ENCODE data around the gene TH. TPM values are rescaled to one million over a fixed set of nuclear protein-coding genes. Genes with fewer than 3 reads are reported as not detected.
A peak's percentile ranks its signal among the peaks of the same experiment; 100 is the strongest.

The TH gene
- total RNA-seq, 1 donor: not detected

GRCh38 chr11:2204361-2205213 lies 33.0 kb upstream of the TH start:
- Histone ChIP-seq H3K27me3 (ENCODE audit: insufficient read depth, low read length) (peaks cover 5% of the 10 kb centered on the region), H2AFZ (ENCODE audit: low read length) (no peak overlapping the region), H3K4me2 (ENCODE audit: insufficient read depth, low read length) (no peak overlapping the region), H3K36me3 (ENCODE audit: insufficient read depth, low read length) (no peaks in the 10 kb centered on the region), H3K4me1 (ENCODE audit: insufficient read depth, low read length) (no peaks in the 10 kb centered on the region), H3K4me3 (ENCODE audit: insufficient read depth, low read length) (no peak overlapping the region), H4K20me1 (ENCODE audit: insufficient read depth, low read length) (no peaks in the 10 kb centered on the region), H3K27ac (ENCODE audit: low read depth, low read length) (no peak overlapping the region), H3K79me2 (ENCODE audit: insufficient read depth, low read length) (no peaks in the 10 kb centered on the region), H3K9me3 (ENCODE audit: low read depth, low read length) (peaks cover 2% of the 10 kb centered on the region)
- DNase-seq (ENCODE audit: insufficient read length, low spot score, missing footprints): peak; percentile 66
- TF ChIP-seq CTCF (IDR thresholded peaks at IDR 0.05; ENCODE audit: extremely low read depth, low read depth, low read length): no peak

- Histone ChIP-seq H3K36me3 (ENCODE audit: insufficient read depth, low read length) (no peaks in the 10 kb centered on the region), H3K4me3 (ENCODE audit: insufficient read depth, low read length) (no peak overlapping the region), H3K79me2 (ENCODE audit: insufficient read depth, low read length) (no peaks in the 10 kb centered on the region), H3K27me3 (ENCODE audit: insufficient read depth, low read length) (peaks cover 5% of the 10 kb centered on the region), H3K9me3 (ENCODE audit: low read depth, low read length) (peaks cover 2% of the 10 kb centered on the region), H4K20me1 (ENCODE audit: insufficient read depth, low read length) (no peaks in the 10 kb centered on the region), H3K27ac (ENCODE audit: low read depth, low read length) (no peak overlapping the region), H2AFZ (ENCODE audit: low read length) (no peak overlapping the region), H3K4me1 (ENCODE audit: insufficient read depth, low read length) (no peaks in the 10 kb centered on the region), H3K4me2 (ENCODE audit: insufficient read depth, low read length) (no peak overlapping the region)
- DNase-seq (ENCODE audit: insufficient read length, low spot score, missing footprints): peak; percentile 86
- TF ChIP-seq CTCF (IDR thresholded peaks at IDR 0.05; ENCODE audit: extremely low read depth, low read depth, low read length): no peak
Measured at GRCh38 chr11:2203440-2204259, 32.0 kb upstream of the TH start.

- Histone ChIP-seq H2AFZ (ENCODE audit: low read length) (no peak overlapping the region), H3K27ac (ENCODE audit: low read depth, low read length) (no peak overlapping the region), H3K9me3 (ENCODE audit: low read depth, low read length) (peaks cover 2% of the 10 kb centered on the region), H3K4me3 (ENCODE audit: insufficient read depth, low read length) (no peak overlapping the region), H4K20me1 (ENCODE audit: insufficient read depth, low read length) (no peaks in the 10 kb centered on the region), H3K4me2 (ENCODE audit: insufficient read depth, low read length) (no peak overlapping the region), H3K4me1 (ENCODE audit: insufficient read depth, low read length) (no peaks in the 10 kb centered on the region), H3K27me3 (ENCODE audit: insufficient read depth, low read length) (peaks cover 5% of the 10 kb centered on the region), H3K79me2 (ENCODE audit: insufficient read depth, low read length) (no peaks in the 10 kb centered on the region), H3K36me3 (ENCODE audit: insufficient read depth, low read length) (no peaks in the 10 kb centered on the region)
- peak; percentile 80 for DNase-seq (ENCODE audit: insufficient read length, low spot score, missing footprints)
- no peak for TF ChIP-seq CTCF (IDR thresholded peaks at IDR 0.05; ENCODE audit: extremely low read depth, low read depth, low read length)
Measured at GRCh38 chr11:2202900-2203439, 31.4 kb upstream of the TH start.

Data from osteoblast (primary cell).